ENCODE measurements around the gene CDCA4. TPM values are rescaled to one million over a fixed set of nuclear protein-coding genes. Genes with fewer than 3 reads are reported as not detected.

CDCA4 gene
- polyA plus RNA-seq, 2 of the 4 experiments (the other 2 are of a cell fraction): 24.2 to 26.9 TPM

DNA sequence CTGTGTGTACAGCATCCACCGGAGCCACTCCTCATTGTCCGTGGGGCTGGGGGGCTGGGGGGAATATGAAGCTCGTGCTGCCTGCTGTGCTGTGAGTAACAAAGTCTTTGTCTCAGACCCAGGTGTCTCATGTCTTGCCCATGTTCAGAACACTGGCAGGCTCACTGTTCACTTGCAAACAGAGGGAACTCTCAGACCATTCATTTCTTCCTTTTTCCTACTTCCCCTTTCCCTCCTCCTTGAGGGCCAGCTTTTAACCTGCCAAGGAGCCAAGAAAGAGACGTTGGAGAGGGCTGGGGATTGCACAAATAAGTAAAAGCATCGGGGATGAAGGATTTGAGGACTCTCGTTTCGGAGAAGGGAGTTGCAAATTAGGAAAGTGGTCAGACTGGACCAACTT is 22.8 kb upstream of the CDCA4 start:
- Histone ChIP-seq H3K4me1 (0 out of 3 replicates have a peak, but pooled peaks cover 4% of the 10 kb centered on the region), H3K4me3 (no peak overlapping the region), H3K9me3 (no peaks in the 10 kb centered on the region), H3K27ac (peak overlapping the region in 1 of 2 experiments; percentile 22; a peak in 1 of 6 replicates), H3K4me2 (no peak overlapping the region)
- ChIA-PET CTCF (interaction anchor here (3.6 to 9.1 kb wide), 9 partner anchors 11 to 107 kb away, joined by 24 to 509 read pairs (median 70); partner anchors contain the start of genes CDCA4, CLBA1 and GPR132), POLR2A (interaction anchor here (2.0 kb wide), 1 partner anchor 23 kb away, joined by 5 read pairs; the partner anchor contains the start of gene CDCA4)
- 67% methylated on average over 7 of the region's 7 CpGs for WGBS (ENCODE audit: missing lambda C conversion rate)
- TF ChIP-seq CTCF (IDR thresholded peaks at IDR 0.05) (no peak), NR3C1 (IDR thresholded peaks at IDR 0.05) (no peak), JUN (IDR thresholded peaks at IDR 0.05) (no peak), E2F6 (IDR thresholded peaks at IDR 0.05; ENCODE audit: borderline replicate concordance, low read depth) (no peak), BHLHE40 (IDR thresholded peaks at IDR 0.05; ENCODE audit: low read depth, low read length) (no peak), FOXS1 (CRISPR knock-in tag; IDR thresholded peaks at IDR 0.05) (no peak), SMC3 (IDR thresholded peaks at IDR 0.05) (no peak), RARB (CRISPR knock-in tag; IDR thresholded peaks at IDR 0.05) (no peak), GATA3 (IDR thresholded peaks at IDR 0.05; ENCODE audit: borderline replicate concordance) (no peak), KDM5A (IDR thresholded peaks at IDR 0.05) (no peak), HOXB13 (CRISPR knock-in tag; IDR thresholded peaks at IDR 0.05; ENCODE audit: low read depth) (no peak), CHD4 (IDR thresholded peaks at IDR 0.05; ENCODE audit: borderline replicate concordance) (no peak), FOSB (CRISPR knock-in tag; IDR thresholded peaks at IDR 0.05) (no peak), SREBF2 (IDR thresholded peaks at IDR 0.05) (no peak), RCOR1 (IDR thresholded peaks at IDR 0.05; ENCODE audit: low read depth, low read length) (no peak), RAD21 (conservative IDR thresholded peaks at IDR 0.05 in 1 of 2, IDR thresholded peaks at IDR 0.05 in 1 of 2) (no peak), NFE2L2 (conservative IDR thresholded peaks at IDR 0.05; ENCODE audit: low read length) (no peak), HDAC2 (IDR thresholded peaks at IDR 0.05) (no peak)
- TF ChIP-seq, protein P1, sequence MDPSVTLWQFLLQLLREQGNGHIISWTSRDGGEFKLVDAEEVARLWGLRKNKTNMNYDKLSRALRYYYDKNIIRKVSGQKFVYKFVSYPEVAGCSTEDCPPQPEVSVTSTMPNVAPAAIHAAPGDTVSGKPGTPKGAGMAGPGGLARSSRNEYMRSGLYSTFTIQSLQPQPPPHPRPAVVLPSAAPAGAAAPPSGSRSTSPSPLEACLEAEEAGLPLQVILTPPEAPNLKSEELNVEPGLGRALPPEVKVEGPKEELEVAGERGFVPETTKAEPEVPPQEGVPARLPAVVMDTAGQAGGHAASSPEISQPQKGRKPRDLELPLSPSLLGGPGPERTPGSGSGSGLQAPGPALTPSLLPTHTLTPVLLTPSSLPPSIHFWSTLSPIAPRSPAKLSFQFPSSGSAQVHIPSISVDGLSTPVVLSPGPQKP (IDR thresholded peaks at IDR 0.05; ENCODE audit: low read depth, low read length): no peak
- TF ChIP-seq, protein P2, sequence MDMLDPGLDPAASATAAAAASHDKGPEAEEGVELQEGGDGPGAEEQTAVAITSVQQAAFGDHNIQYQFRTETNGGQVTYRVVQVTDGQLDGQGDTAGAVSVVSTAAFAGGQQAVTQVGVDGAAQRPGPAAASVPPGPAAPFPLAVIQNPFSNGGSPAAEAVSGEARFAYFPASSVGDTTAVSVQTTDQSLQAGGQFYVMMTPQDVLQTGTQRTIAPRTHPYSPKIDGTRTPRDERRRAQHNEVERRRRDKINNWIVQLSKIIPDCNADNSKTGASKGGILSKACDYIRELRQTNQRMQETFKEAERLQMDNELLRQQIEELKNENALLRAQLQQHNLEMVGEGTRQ (IDR thresholded peaks at IDR 0.05): no peak
- ATAC-seq: no peak
- FAIRE-seq: no peak
- no peak for DNase-seq (ENCODE audit: low read depth in 1 of 2, low spot score in 1 of 2)

GRCh38 chr14:105042813-105043212 is 21.9 kb upstream of the CDCA4 start:
- CTCF ChIA-PET: interaction anchor here (0.8 to 9.1 kb wide), 6 partner anchors 12 to 68 kb away, joined by 3 to 509 read pairs (median 57); partner anchors contain the start of genes CDCA4 and CLBA1
- POLR2A ChIA-PET: interaction anchor here (0.6 to 2.0 kb wide), 2 partner anchors 22 to 30 kb away, joined by 3 to 5 read pairs; partner anchors contain the start of gene CDCA4
- no peak for ATAC-seq
- FAIRE-seq: no peak
- 0 out of 3 replicates have a peak, but pooled peaks cover 4% of the 10 kb centered on the region for H3K4me1 ChIP-seq
- H3K4me3 ChIP-seq: no peak overlapping the region
- 88% methylated on average over 15 of the region's 17 CpGs for WGBS (ENCODE audit: missing lambda C conversion rate)
- H3K27ac ChIP-seq: peak overlapping the region in 1 of 2 experiments; percentile 14; a peak in 1 of 6 replicates
- no peaks in the 10 kb centered on the region for H3K9me3 ChIP-seq
- DNase-seq (ENCODE audit: low read depth in 1 of 2, low spot score in 1 of 2): no peak
- H3K4me2 ChIP-seq: no peak overlapping the region
- TF ChIP-seq NPAS2 (CRISPR knock-in tag; IDR thresholded peaks at IDR 0.05; ENCODE audit: borderline replicate concordance) (no peak), HOXB13 (CRISPR knock-in tag; IDR thresholded peaks at IDR 0.05; ENCODE audit: low read depth) (no peak), CHD2 (IDR thresholded peaks at IDR 0.05; ENCODE audit: low read length, partially characterized antibody) (no peak), ZFP36 (IDR thresholded peaks at IDR 0.05; ENCODE audit: borderline replicate concordance, partially characterized antibody) (no peak), RCOR1 (IDR thresholded peaks at IDR 0.05; ENCODE audit: low read depth, low read length) (no peak), MYC (IDR thresholded peaks at IDR 0.05; ENCODE audit: borderline replicate concordance, low read length) (no peak), CBX8 (IDR thresholded peaks at IDR 0.05) (no peak), HMGXB4 (CRISPR knock-in tag; IDR thresholded peaks at IDR 0.05; ENCODE audit: borderline replicate concordance) (no peak), CEBPB (IDR thresholded peaks at IDR 0.05) (no peak), GATA3 (IDR thresholded peaks at IDR 0.05; ENCODE audit: borderline replicate concordance) (no peak), EHF (CRISPR knock-in tag; IDR thresholded peaks at IDR 0.05) (no peak), BHLHE40 (IDR thresholded peaks at IDR 0.05; ENCODE audit: low read depth, low read length) (no peak), FOSL2 (IDR thresholded peaks at IDR 0.05) (no peak), FOSL2 (CRISPR knock-in tag; IDR thresholded peaks at IDR 0.05) (no peak), HEYL (CRISPR knock-in tag; IDR thresholded peaks at IDR 0.05) (no peak), POLR2A (IDR thresholded peaks at IDR 0.05; ENCODE audit: low read length) (no peak), FOSB (CRISPR knock-in tag; IDR thresholded peaks at IDR 0.05) (no peak)
- TF ChIP-seq, protein P1 (IDR thresholded peaks at IDR 0.05; ENCODE audit: low read depth, low read length): no peak

All from A549 (cell line).